ENCODE results near the gene PLCH2.
"Not testable (repeated sequence)": the region's sequence is repeated elsewhere in the genome, so short reads cannot be mapped to it uniquely, and the experiment has no call there.

Gene PLCH2

GRCh38 chr1:2549367-2550029 is 73.4 kb downstream of the PLCH2 start:
- DNase-seq = not testable (repeated sequence)

DNA sequence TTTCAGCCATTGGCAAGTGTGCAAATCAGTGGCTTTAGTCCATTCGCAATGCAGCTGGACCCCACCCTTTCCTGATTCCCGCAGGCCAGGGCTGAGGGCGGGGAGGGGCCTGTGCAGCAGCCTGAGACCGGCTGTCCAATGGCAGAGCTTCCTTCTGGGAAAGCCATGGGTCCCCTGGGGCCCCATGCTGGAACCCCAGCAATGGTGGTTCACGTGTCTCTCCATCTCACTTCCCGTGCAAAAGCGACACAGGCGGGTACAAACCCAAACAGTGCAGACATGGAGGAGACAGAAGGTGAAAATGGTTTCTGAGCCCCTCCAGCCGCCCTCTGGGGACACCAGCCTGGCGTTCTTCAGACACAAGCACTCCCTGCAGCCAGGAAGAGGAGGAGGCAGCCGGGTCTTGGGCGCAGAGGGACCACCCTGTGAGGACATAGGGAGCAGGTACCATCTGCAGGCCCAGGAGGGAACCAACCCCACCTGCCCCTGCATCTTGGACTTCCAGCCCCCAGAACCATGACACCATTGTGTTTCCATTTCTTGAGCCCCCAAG is 74.3 kb downstream of the PLCH2 start:
- DNase-seq = not testable (repeated sequence)

DNA sequence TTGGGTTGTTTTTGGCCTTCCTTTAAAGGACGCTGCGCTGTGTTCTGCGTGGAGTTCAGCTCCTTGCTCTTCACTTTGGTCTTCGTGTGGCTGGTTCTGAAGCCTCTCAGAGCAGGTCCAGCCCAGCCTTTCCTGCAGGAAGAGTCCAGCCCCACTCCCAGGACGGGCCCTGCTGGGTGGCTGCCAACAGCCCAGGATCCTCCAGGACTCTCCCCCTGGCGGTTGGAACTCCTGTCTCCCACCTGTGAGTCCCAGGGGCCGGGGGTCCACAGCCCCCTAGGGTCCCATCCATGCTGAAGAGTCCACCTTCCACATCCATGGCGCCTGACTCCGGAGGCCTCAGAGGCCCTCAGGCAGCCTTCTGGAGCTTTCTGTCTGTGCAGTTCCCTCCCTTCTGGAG is 75.5 kb downstream of the PLCH2 start:
- DNase-seq = not testable (repeated sequence)

DNA sequence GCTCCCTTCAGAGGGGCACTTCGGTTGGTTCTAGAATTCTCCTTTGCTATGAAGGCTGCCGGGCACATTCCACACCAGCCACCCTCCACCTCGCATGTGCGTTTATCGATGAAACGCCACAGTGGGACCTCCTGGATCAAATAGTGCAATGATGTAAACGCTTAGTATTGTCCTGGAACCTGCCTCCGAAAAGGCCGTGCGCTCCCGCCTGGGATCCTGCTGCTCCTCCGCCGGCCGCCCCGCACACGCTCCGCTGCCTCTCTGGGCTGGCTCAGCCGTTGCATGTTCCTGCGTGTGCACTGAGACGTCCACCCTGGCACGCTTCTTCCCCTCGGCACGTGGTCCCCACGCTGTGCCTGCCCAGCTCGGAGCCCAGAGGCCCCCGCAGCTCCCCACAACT is 76.1 kb downstream of the PLCH2 start:
- no peak for DNase-seq

- DNase-seq = not testable (repeated sequence)
Observed at GRCh38 chr1:2553076-2553475, 77.0 kb downstream of the PLCH2 start.

- DNase-seq = no peak
Observed at GRCh38 chr1:2553871-2554620, 78.0 kb downstream of the PLCH2 start.

GRCh38 chr1:2554621-2555387 is 78.7 kb downstream of the PLCH2 start:
- no peak for DNase-seq
